NCI-H226 (cell line): ENCODE data around the gene HPSE2.
"Not testable (repeated sequence)": the region's sequence is repeated elsewhere in the genome, so short reads cannot be mapped to it uniquely, and the experiment has no call there.

ENCODE experiments used
- DNase-seq: peaks from one replicate; pipeline ENCODE4 v3.0.0-alpha.2; 2015

The HPSE2 gene

GRCh38 chr10:99143651-99144050 is 92.0 kb downstream of the HPSE2 start:
- DNase-seq: no peak

- no peak for DNase-seq
These were observed 92.6 kb downstream of the HPSE2 start for GRCh38 chr10:99143011-99143410.

GRCh38 chr10:99132897-99133296 is 102.8 kb downstream of the HPSE2 start:
- DNase-seq: not testable (repeated sequence)

GRCh38 chr10:99125879-99126278 is 109.8 kb downstream of the HPSE2 start:
- no peak for DNase-seq

GRCh38 chr10:99124376-99124775 is 111.3 kb downstream of the HPSE2 start:
- DNase-seq: no peak

GRCh38 chr10:99123851-99124250 is 111.8 kb downstream of the HPSE2 start:
- DNase-seq: no peak

GRCh38 chr10:99123336-99123735 is 112.3 kb downstream of the HPSE2 start:
- no peak for DNase-seq

GRCh38 chr10:99119258-99119748 is 116.3 kb downstream of the HPSE2 start:
- no peak for DNase-seq

GRCh38 chr10:99115703-99116102 is 119.9 kb downstream of the HPSE2 start:
- DNase-seq: no peak

GRCh38 chr10:99085358-99085757 is 150.3 kb downstream of the HPSE2 start:
- no peak for DNase-seq

GRCh38 chr10:99084161-99084560 is 151.5 kb downstream of the HPSE2 start:
- no peak for DNase-seq

GRCh38 chr10:99080275-99080945 is 155.2 kb downstream of the HPSE2 start:
- no peak for DNase-seq

- no peak for DNase-seq
These were observed 173.1 kb downstream of the HPSE2 start for GRCh38 chr10:99062591-99062990.

GRCh38 chr10:99058762-99059161 is 176.9 kb downstream of the HPSE2 start:
- DNase-seq: no peak

GRCh38 chr10:99057936-99058690 is 177.5 kb downstream of the HPSE2 start:
- DNase-seq: no peak

GRCh38 chr10:99045671-99046070 is 190.0 kb downstream of the HPSE2 start:
- no peak for DNase-seq

GRCh38 chr10:99042051-99042771 is 193.4 kb downstream of the HPSE2 start:
- no peak for DNase-seq

GRCh38 chr10:99041468-99041867 is 194.2 kb downstream of the HPSE2 start:
- DNase-seq: no peak

GRCh38 chr10:99013885-99014284 is 221.8 kb downstream of the HPSE2 start:
- no peak for DNase-seq

GRCh38 chr10:99010286-99010685 is 225.4 kb downstream of the HPSE2 start:
- no peak for DNase-seq

- no peak for DNase-seq
These were observed 227.6 kb downstream of the HPSE2 start for GRCh38 chr10:99008054-99008453.

- DNase-seq: no peak
These were observed 228.2 kb downstream of the HPSE2 start for GRCh38 chr10:99007457-99007856.

- no peak for DNase-seq
These were observed 230.4 kb downstream of the HPSE2 start for GRCh38 chr10:99005254-99005653.

GRCh38 chr10:99004738-99005137 is 230.9 kb downstream of the HPSE2 start:
- no peak for DNase-seq
